ENCODE results near the gene PDE4B. TPM values are rescaled to one million over a fixed set of nuclear protein-coding genes. Genes with fewer than 3 reads are reported as not detected.

Gene PDE4B
- total RNA-seq, 1 experiment from 2014 or later, result 1.4 TPM

- peaks cover 47% of the 10 kb centered on the region for H3K4me1 ChIP-seq (ENCODE audit: insufficient read depth, low read length)
- H4K20me1 ChIP-seq (ENCODE audit: low read length), result no peaks in the 10 kb centered on the region
Measured at GRCh38 chr1:66282343-66282852, 489.7 kb downstream of the PDE4B start.

GRCh38 chr1:66282891-66283621, 490.4 kb downstream of the PDE4B start:
- POLR2A ChIA-PET (ENCODE audit: unreplicated experiment), result no interaction called here
- no peaks in the 10 kb centered on the region for H3K36me3 ChIP-seq (ENCODE audit: low read depth, low read length)
- no peaks in the 10 kb centered on the region for H3K79me2 ChIP-seq (ENCODE audit: low read length)
- BruUV-seq (replicated peaks), result no TSS peak
- peak overlapping the region; percentile 6; the same call in 1 of the 2 replicates for H3K4me2 ChIP-seq (ENCODE audit: low read length)
- peak overlapping the region; percentile 39; the same call in 1 of the 2 replicates for H3K9ac ChIP-seq (ENCODE audit: low read length)
- H3K27ac ChIP-seq (ENCODE audit: low read length), result peak overlapping the region; percentile 96
- H3K9me2 ChIP-seq (replicated peaks; ENCODE audit: low read length), result no peaks in the 10 kb centered on the region
- H3F3A ChIP-seq (ENCODE audit: low read length, unreplicated experiment), result no peaks in the 10 kb centered on the region
- H4K20me1 ChIP-seq (ENCODE audit: low read length), result no peaks in the 10 kb centered on the region
- DNase-seq (no peak), ATAC-seq (no peak)
- H3K27me3 ChIP-seq (ENCODE audit: low read length), result no peaks in the 10 kb centered on the region
- CTCF ChIA-PET, result no interaction called here
- intact Hi-C loops (cut with micrococcal nuclease), result no loop called here
- TF ChIP-seq EZH2phosphoT487 (IDR thresholded peaks at IDR 0.05; ENCODE audit: borderline replicate concordance, low read length) (no peak), EZH2 (IDR thresholded peaks at IDR 0.05; ENCODE audit: low read length, unreplicated experiment) (no peak), CTCF (conservative IDR thresholded peaks at IDR 0.05; ENCODE audit: low read depth, low read length) (no peak)
- H3K9me3 ChIP-seq (ENCODE audit: low read length), result no peaks in the 10 kb centered on the region
- H2AFZ ChIP-seq (ENCODE audit: low read length), result no peak overlapping the region
- H3K4me1 ChIP-seq (ENCODE audit: insufficient read depth, low read length), result peaks cover 54% of the 10 kb centered on the region
- no peak overlapping the region for H3K4me3 ChIP-seq (ENCODE audit: low read length)

More at GRCh38 chr1:66282343-66282852, 489.7 kb downstream of the PDE4B start:
- Histone ChIP-seq H3K4me2 (ENCODE audit: low read length) (peak overlapping the region; percentile 6; the same call in 1 of the 2 replicates), H3K9me2 (replicated peaks; ENCODE audit: low read length) (no peaks in the 10 kb centered on the region), H3K27ac (ENCODE audit: low read length) (peak overlapping the region; percentile 60), H3K9me3 (ENCODE audit: low read length) (no peaks in the 10 kb centered on the region), H3K36me3 (ENCODE audit: low read depth, low read length) (no peaks in the 10 kb centered on the region), H3K79me2 (ENCODE audit: low read length) (no peaks in the 10 kb centered on the region), H3F3A (ENCODE audit: low read length, unreplicated experiment) (no peaks in the 10 kb centered on the region), H3K27me3 (ENCODE audit: low read length) (no peaks in the 10 kb centered on the region), H3K9ac (ENCODE audit: low read length) (peak overlapping the region; percentile 39; the same call in 1 of the 2 replicates), H3K4me3 (ENCODE audit: low read length) (no peak overlapping the region), H2AFZ (ENCODE audit: low read length) (no peak overlapping the region; the same call in 1 of the 2 replicates)
- intact Hi-C loops (cut with micrococcal nuclease), result no loop called here
- peak; percentile 40 for DNase-seq
- CTCF ChIA-PET, result no interaction called here
- BruUV-seq (replicated peaks), result no TSS peak
- TF ChIP-seq EZH2 (IDR thresholded peaks at IDR 0.05; ENCODE audit: low read length, unreplicated experiment), result no peak
- TF ChIP-seq CTCF (conservative IDR thresholded peaks at IDR 0.05; ENCODE audit: low read depth, low read length), result no peak; the same call in 1 of the 2 replicates
- TF ChIP-seq EZH2phosphoT487 (IDR thresholded peaks at IDR 0.05; ENCODE audit: borderline replicate concordance, low read length), result no peak
- POLR2A ChIA-PET (ENCODE audit: unreplicated experiment), result interaction anchor here (0.6 kb wide), 1 partner anchor 49 kb away, joined by 3 read pairs; no protein-coding TSS in a partner anchor
- ATAC-seq, result no peak

- H4K20me1 ChIP-seq (ENCODE audit: low read length), result no peaks in the 10 kb centered on the region
- H3K27ac ChIP-seq (ENCODE audit: low read length), result peak overlapping the region; percentile 96
Measured at GRCh38 chr1:66283622-66284041, 490.9 kb downstream of the PDE4B start.

More at GRCh38 chr1:66283622-66284041, 490.9 kb downstream of the PDE4B start:
- ATAC-seq, result no peak
- no peak for TF ChIP-seq EZH2phosphoT487 (IDR thresholded peaks at IDR 0.05; ENCODE audit: borderline replicate concordance, low read length)
- no peak for TF ChIP-seq EZH2 (IDR thresholded peaks at IDR 0.05; ENCODE audit: low read length, unreplicated experiment)
- TF ChIP-seq CTCF (conservative IDR thresholded peaks at IDR 0.05; ENCODE audit: low read depth, low read length), result no peak
- Histone ChIP-seq H2AFZ (ENCODE audit: low read length) (no peak overlapping the region), H3K36me3 (ENCODE audit: low read depth, low read length) (no peaks in the 10 kb centered on the region), H3K9me2 (replicated peaks; ENCODE audit: low read length) (no peaks in the 10 kb centered on the region), H3K4me1 (ENCODE audit: insufficient read depth, low read length) (peaks cover 57% of the 10 kb centered on the region), H3F3A (ENCODE audit: low read length, unreplicated experiment) (no peaks in the 10 kb centered on the region), H3K79me2 (ENCODE audit: low read length) (no peaks in the 10 kb centered on the region), H3K4me2 (ENCODE audit: low read length) (no peak overlapping the region), H3K9me3 (ENCODE audit: low read length) (no peaks in the 10 kb centered on the region), H3K4me3 (ENCODE audit: low read length) (no peak overlapping the region), H3K27me3 (ENCODE audit: low read length) (no peaks in the 10 kb centered on the region), H3K9ac (ENCODE audit: low read length) (peak overlapping the region; percentile 13; the same call in 1 of the 2 replicates)
- CTCF ChIA-PET, result no interaction called here
- no TSS peak for BruUV-seq (replicated peaks)
- POLR2A ChIA-PET (ENCODE audit: unreplicated experiment), result no interaction called here
- intact Hi-C loops (cut with micrococcal nuclease), result no loop called here
- peak; percentile 47 for DNase-seq

All from PC-3 (cell line).